HTERT RPE-1 (cell line): ENCODE measurements around the gene ABCA8.

Experiments used
- in situ Hi-C: fragments of 300-500 bp; cut with MboI; formaldehyde crosslinking; loops from 4 replicates; pipeline ENCODE4 v1.14.3; 2020; ENCODE audit warnings: low sequenced_read_pairs

The ABCA8 gene

GRCh38 chr17:68870161-68870826 lies 84.9 kb downstream of the ABCA8 start:
- in situ Hi-C loops: no loop called here

- in situ Hi-C loops: no loop called here
Observed at GRCh38 chr17:68868708-68869107, 86.5 kb downstream of the ABCA8 start.

GRCh38 chr17:68867759-68868516 lies 87.3 kb downstream of the ABCA8 start:
- in situ Hi-C loops: no loop called here

GRCh38 chr17:68865584-68865983 lies 89.6 kb downstream of the ABCA8 start:
- in situ Hi-C loops: no loop called here

- in situ Hi-C loops: no loop called here
Observed at GRCh38 chr17:68863091-68863652, 92.0 kb downstream of the ABCA8 start.

GRCh38 chr17:68861602-68862001 lies 93.6 kb downstream of the ABCA8 start:
- in situ Hi-C loops: no loop called here

GRCh38 chr17:68860941-68861340 lies 94.3 kb downstream of the ABCA8 start:
- in situ Hi-C loops: no loop called here

GRCh38 chr17:68854452-68854851 lies 100.7 kb downstream of the ABCA8 start:
- in situ Hi-C loops: no loop called here

GRCh38 chr17:68853439-68853838 lies 101.8 kb downstream of the ABCA8 start:
- in situ Hi-C loops: no loop called here

- in situ Hi-C loops: no loop called here
Observed at GRCh38 chr17:68853036-68853435, 102.2 kb downstream of the ABCA8 start.

- in situ Hi-C loops: no loop called here
Observed at GRCh38 chr17:68851890-68852289, 103.3 kb downstream of the ABCA8 start.

- in situ Hi-C loops: no loop called here
Observed at GRCh38 chr17:68850749-68851510, 104.3 kb downstream of the ABCA8 start.

- in situ Hi-C loops: no loop called here
Observed at GRCh38 chr17:68849673-68850610, 105.2 kb downstream of the ABCA8 start.

GRCh38 chr17:68847711-68848110 lies 107.5 kb downstream of the ABCA8 start:
- in situ Hi-C loops: no loop called here

GRCh38 chr17:68843522-68843921 lies 111.7 kb downstream of the ABCA8 start:
- in situ Hi-C loops: no loop called here

- in situ Hi-C loops: no loop called here
Observed at GRCh38 chr17:68840073-68840472, 115.1 kb downstream of the ABCA8 start.

- in situ Hi-C loops: no loop called here
Observed at GRCh38 chr17:68835071-68835470, 120.1 kb downstream of the ABCA8 start.

- in situ Hi-C loops: no loop called here
Observed at GRCh38 chr17:68834328-68834836, 120.8 kb downstream of the ABCA8 start.

- in situ Hi-C loops: no loop called here
Observed at GRCh38 chr17:68832109-68832802, 122.9 kb downstream of the ABCA8 start.

- in situ Hi-C loops: no loop called here
Observed at GRCh38 chr17:68831170-68831569, 124.0 kb downstream of the ABCA8 start.
